Stimulated activated CD8-positive, alpha-beta memory T cell treated with anti-CD3 and anti-CD28 coated beads, Interleukin-7, amount 100 ng/mL, for 4 hours (primary cell): ENCODE results near the gene MRM2.
"Not testable (repeated sequence)": the region's sequence is repeated elsewhere in the genome, so short reads cannot be mapped to it uniquely, and the experiment has no call there.

ENCODE experiments used
- DNase-seq, 2 donors: peaks; one replicate each; pipeline ENCODE4 v3.0.0-alpha.2; 2020; ENCODE audit warnings: low read depth in 2 of 2

The MRM2 gene

DNA sequence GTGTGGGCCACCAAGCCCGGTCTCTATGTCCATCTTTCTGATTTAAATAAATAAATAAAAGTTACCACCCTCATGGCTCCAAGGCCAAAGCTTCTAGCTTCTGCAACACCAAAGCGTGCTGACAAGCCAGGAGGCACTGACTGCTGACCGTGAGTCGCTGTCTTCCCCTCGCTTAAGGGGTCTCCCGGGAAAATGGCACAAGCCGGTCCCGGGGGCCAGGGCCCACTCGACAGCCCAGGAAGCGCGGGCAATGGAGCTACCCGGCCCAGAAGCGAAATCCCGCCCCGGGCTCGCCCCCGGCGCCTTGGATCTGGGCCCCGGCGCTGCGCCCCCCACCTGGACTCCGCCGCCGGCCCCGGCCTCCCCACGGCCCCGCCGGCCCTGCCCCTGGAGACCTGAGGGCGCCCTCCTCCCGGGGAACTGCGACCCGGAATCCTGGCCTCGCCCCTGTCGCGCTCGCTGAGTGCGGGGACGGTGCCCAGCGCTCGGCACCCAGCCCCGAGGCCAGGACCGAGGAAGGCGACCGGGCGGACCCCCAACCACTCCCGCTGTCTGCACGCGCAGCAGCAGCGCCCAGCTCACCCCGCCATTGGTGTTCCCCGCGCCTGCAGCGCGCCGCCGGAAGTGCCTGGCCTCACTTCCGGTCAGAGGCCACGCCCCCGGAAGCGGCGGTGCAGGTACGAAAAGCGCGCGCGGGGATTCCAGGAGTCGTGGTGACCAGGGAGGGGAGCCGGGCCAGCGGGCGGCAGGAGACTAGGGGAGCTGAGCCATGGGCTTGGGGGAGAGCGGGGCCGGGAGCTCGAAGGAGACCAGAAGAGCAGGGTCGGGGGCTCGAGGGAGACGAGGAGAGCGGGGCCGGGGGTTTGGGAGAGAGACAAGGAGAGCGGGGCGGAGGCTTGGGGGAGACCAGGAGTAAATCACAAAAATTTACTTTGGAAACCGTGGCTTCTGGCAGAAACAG is at the start of gene MRM2, which contains the start of gene NUDT1:
TSS of gene MRM2 (minus strand) at position 626 of the 961 bp plus-strand sequence. CDS start at position 590, 36 bp downstream.
TSS of gene NUDT1 (plus strand) at position 647 of the 961 bp plus-strand sequence. CDS start 2,349 bp downstream, outside the sequence.
- DNase-seq: peak; percentile 35 to 66

DNA sequence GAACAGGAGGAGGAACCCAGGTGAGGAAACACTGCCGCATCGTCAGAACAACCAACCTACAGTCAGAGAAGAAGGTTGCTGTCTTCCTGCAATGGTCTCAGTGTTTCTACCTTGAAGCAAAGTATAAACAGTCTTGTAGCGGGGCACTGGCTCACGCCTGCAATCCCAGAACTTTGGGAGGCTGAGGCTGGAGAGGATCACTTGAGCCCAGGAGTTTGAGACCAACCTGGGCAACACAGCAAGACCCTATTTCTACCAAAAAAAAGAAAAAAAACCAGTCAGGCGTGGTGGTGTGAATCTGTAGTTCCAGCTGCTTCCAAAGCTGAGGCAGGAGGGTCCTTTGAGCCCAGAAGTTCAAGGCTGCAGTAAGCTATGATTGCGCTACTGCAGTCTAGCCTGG is 48.9 kb upstream of the MRM2 start:
- DNase-seq: no peak

DNA sequence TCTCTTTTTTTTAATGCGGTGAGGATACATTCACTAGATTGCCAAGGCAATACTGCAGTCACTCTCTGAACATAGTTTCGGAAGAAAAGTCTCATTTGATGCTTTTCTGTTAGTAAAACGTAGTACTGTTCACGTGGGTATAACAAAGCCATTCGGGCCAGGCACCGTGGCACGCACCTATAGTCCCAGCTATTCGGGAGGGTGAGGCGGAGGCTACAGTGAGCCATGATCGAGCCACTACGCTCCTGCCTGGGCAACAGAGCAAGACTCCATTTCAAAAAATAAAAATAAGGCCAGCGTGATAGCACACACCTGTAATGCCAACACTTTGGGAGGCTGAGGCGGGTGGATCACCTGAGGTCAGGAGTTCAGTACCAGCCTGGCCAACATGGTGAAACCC is 47.6 kb upstream of the MRM2 start:
- DNase-seq: no peak

DNA sequence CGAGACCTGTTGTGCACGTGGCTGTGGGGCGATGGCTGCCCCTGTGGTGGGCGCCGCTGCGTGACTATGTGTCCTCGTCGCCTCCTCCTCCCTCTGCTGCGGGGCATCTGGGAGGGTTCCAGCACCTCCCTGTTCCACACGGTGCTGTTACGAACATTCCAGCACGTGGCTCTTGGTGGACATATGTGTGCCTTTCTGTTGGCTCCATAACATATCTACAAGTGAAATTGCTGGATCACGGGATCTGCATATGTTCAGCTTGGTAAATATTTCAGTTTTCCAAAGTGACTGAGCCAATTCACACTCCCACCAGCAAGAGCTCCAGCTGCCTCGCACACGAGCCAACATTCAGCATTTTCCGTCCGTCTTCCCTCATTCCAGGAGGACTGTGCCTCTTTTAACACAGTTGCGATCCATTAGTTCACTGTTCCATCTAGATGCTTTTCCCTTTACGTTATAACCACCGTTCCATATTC is 47.1 kb upstream of the MRM2 start:
- no peak for DNase-seq

DNA sequence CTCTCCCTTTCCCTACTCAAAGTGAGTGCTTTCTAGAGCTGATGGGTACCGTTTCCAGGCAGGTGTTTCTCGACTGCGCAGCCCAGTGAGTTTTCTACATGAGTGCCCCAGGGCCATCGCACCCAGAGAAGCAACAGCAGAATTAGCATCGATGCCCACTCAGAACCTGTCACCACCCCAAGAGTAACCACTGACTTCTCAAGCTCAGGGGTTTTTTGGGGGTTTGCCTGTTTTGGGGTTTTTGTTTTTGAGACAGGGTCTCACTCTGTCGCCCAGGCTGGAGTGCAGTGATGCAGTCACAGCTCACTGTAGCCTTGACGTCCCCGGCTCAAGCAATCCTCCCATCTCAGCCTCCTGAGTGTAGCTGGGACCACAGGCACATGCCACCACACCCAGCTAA is 46.5 kb upstream of the MRM2 start:
- DNase-seq: no peak

DNA sequence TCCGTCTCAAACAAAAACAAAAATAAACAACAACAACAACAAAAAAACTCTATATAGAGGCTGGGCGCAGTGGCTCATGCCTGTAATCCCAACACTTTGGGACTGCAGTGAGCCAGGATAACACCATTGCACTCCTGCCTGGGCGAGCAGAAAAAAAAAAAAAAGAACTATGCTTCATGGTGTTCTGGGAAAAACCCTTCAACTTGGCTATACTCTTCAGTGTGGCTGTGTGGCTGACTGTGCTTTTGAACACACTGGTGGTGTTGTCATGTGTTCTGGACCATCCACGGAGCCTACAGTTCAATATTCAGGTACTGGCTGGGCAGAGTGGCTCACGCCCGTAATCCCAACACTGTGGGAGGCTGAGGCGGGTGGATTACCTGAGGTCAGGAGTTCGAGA is 45.7 kb upstream of the MRM2 start:
- no peak for DNase-seq

DNA sequence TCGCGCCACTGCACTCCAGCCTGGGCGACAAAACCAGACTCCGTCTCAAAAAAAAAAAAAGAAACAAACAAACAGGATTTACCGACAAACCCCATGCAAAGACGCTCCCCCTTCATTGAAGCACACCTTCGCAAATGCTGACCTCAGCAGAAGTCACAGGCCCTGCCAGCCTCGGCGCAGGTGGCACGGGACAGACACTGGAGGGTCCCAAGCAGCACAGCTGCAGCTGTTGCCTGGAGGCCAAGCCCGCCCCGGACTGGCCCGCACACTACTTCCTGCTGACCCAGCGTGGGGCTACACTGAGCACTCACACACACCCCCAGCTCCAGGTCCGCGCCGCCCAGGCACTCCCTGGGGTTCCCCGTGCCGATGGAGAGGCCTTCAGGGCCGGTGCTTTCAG is 41.1 kb upstream of the MRM2 start:
- DNase-seq: no peak

DNA sequence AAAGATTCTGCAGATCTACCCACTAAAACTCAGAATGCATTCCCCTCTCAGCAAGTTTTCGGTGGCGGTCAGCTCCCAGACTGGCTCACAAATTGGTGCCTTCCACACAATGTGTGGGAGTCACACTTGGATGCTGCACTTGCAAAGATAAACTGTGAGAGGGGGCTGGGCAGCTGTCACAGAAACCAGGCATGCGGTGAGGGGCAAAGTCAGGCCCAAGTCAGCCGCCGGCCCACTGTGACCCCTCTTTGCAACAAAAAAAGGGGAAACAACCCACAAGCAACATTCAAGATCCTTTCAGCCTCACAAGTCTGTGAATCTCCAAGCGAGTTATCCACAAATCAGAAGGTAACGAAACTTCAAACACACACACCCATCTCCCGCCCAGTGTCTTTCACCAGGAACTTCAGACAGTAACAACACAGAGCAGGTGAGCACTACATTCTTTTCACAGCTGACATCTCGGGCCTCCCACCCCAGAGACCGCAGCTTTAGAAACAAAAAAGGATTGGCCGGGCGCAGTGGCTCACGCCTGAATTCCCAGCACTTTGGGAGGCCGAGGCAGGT is 40.3 kb upstream of the MRM2 start:
- DNase-seq: no peak

DNA sequence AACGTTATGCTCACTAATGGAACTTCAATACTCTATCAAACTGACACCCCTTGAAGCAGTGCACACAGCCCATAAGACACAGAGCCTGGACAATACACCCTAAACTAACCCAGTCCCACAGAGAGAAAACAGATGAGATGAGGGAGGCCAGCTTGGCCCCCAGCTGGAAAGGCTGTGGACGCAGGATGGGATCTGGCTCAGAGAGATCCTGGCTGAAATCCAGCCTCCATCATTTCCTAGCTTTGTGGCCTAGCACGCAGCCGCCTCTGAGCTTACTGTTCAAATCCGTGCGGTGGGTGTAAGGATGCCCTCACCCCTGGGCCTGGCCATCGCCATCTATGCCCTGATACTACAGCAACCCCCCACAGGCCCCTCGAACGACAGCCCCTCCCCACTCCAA is 39.5 kb upstream of the MRM2 start:
- DNase-seq: no peak

DNA sequence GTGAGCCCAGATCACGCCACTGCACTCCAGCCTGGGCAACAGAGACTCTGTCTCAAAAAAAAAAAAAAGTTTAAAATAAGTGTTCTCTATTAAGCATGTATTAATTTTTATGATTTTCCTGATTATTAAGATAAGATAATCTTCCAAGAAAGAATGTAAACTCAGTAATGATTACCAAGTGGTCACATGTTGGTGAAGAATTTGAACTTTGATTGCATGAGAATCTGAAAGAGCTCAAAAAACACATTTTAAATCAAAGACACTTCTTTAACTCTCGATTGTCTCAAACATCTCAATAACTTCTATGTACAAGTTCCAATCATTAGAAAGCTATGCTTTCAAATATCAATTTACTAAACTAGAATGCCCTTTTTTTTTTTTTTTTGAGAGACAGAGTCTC is 38.4 kb upstream of the MRM2 start:
- no peak for DNase-seq

DNA sequence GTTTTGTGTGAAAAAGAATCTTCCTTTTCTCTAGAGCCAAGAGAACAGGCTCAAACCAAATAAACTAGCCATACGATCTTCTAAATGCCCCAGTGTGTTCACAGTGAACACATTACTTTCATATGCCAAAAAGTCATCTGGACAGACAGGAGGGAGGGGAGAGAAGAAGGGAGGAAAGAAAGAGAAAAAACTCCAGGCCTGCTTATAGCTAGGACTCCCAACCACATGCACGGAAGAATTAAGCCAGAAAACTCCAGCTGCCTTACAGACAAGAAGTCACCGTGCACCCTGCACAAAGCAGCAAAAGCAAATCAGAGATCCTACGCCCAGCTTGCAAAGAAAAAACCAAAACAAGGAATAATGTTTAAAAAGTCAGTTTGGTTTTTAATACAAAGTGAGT is 37.9 kb upstream of the MRM2 start:
- DNase-seq: no peak

DNA sequence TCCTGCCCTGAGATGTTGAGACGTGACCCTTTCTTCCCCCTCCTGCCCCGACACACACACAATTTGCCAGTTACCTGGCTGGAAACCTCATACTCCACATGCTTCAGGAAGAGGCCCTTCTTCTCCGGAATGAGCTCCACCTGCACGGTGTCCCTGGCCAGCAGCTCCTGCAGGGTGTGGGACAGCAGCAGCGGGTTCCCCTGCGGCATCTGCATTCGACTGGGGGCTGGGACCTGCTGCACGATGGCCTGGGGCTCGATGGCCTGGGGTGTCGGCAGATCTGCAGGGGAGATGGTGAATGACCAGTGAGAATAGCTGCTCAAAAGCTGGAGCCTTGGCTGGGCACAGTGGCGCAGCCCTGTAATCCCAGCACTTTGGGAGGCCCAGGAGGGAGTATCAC is 36.0 kb upstream of the MRM2 start:
- DNase-seq: no peak

DNA sequence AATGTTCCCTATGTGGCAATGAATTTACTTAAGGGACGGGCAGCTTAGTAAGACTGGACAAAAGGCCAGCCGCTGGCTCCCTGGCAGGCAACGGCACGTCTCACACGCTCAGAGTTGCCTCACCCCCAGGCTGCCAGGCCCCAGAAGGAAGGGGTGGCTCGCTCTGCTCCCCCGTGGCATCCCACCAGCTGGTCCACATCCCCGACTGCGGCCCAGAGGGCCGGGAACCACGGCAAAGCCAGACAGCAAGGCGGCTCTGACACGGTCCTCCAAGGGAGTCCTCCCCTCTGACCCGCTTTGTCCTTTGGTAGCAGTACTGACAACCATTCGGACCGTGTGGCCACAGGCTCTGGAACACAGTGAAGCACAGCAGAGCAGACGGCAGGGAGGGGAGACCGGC is 34.1 kb upstream of the MRM2 start:
- DNase-seq: no peak

DNA sequence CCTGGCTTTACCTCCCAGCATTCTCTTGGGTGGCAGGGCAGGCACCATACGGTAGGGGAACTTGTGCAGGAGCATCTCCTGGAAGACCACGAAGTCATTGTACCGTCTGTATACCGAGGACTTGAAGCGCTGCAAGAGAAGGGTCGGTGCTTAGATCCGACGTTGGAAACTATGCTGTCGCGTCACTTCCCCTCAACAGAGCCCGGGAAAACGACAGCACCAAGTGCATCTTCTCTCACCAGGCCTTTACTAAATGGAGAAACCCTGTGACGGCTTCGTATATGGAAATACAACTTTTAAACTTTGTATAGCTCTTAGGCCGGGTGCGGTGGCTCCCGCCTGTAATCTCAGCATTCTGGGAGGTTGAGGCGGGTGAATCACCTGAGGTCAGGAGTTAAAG is 33.1 kb upstream of the MRM2 start:
- no peak for DNase-seq

DNA sequence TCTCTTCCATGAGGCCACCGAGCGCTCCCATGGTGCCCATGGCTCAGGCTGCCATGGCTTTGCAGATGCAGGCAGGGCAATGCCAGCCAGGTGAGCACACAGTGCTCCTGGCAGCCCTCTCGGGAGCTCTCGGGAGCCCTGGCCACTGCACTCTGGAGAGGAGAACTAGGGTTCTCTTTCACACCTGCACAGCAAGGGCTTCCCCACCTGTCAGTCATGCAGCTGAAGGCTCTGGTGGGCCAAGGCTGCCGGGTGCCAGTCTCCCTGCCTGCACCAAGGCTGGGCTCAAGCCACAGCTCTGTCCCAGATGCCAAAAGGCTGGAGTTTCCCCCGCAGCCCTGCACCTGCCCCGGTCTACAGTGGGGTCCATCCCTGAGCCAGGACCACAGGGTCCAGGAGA is 32.7 kb upstream of the MRM2 start:
- DNase-seq: no peak

DNA sequence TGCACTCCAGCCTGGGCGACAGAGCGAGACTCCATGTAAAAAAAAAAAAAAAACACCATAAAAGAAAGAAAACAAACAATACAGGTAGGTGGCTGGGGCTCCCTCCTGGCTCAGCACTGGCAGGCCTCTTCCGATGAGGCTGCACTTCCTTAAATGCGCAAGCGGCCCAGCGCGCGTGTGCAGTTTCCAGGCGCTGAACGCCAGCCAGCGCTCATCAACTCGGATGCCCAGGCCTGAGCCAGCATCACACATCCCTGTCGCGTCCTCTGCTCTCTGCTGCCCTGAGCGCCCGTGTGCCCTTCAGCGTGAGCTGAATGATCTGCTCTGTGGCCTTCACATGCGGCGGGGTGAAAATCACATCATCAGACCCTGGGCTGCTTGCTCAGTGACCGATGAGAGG is 31.9 kb upstream of the MRM2 start:
- DNase-seq: no peak

DNA sequence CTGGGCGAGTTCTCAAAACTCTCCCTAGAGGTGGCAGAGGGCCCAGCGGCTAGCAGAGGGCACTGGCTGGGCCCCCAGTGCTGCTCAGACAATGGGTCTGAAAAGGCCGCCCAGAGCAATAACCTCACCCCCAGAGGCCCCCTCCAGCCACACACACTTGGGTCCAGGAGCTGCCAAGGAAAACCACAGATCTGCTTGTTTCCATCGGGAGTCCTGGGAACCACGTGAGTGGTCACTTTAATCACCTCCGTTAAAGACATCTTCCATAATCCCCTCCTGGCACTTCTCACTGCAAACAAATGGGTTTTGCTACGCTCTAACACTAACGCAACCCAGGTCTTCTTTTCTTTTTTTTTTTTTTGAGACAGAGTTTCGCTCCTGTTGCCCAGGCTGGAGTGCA is 30.0 kb upstream of the MRM2 start:
- DNase-seq: no peak

DNA sequence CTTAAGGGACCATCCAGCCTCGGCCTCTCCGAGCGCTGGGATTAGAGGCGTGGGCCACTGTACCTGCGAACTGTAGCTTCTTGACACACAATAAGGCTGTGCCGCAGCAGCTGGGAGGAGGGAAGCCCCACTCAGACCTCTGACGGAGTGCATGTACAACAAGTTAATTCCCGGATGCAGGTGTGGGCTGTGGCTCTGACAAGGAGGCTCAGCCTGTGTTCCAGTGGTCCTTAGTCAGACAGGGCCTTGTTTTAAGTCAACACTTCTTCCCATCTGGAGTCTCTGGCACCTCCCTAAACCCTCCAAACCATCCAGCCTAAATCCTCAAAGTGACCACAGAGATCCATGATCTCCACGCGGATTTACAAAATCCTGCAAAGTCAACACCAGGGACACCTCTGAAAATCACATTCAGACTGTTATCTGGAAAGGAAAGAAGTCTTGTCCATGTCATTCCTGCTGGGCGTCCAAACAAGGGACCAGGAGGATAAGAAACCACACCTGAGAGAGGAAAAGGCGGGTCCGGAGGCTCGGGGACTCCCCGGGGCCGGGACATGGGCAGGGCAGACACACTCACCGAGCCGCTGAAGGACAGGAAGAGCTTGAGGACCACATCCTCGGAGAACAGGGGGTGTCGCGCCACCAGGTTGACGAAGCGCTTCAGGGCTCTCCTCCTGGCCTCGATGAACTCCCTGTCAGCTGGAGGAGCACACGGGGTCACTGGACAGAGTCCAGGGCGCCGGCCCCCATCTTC is 29.4 kb upstream of the MRM2 start:
- no peak for DNase-seq

DNA sequence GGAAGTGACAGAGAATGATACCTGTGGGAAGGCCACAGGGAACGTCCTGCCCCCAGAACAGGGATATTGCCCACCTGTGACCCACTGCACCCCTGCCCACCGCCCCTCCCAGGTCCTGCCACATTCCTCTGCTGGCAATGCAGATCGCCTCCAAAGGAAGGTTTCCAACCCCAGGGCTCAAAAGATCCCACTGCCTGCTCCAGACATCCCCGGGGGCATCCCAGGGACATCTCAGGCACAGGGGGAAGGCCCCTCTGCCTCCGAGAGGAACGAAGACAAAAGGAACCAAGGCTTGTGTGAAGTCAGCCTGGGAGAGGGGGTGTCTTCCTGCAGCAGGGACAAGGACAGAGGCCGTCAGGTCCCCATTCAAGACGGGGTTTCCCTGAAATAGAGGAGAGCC is 28.5 kb upstream of the MRM2 start:
- no peak for DNase-seq

DNA sequence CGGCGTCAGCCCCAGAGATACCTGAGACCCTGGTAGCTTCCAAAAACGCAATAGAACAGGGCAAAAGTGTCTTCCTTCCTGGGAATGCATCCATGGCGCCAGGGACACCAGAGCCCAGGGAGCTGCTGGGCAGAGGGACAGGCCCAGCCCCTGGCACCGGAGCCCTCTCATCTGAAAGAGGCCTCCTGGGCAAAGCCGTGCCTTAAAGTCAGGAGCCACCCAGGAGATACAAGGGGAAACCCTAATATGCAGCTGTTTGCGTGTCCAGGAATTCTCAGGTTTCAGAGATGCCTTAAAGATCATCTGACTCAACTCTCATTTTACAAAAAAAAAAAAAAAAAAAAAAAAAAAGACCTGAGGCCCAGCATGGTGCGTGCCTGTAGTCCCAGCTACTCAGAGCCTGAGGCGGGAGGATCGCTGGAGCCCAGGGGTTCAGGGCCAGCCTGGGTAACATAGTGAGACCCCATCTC is 28.0 kb upstream of the MRM2 start:
- no peak for DNase-seq

DNA sequence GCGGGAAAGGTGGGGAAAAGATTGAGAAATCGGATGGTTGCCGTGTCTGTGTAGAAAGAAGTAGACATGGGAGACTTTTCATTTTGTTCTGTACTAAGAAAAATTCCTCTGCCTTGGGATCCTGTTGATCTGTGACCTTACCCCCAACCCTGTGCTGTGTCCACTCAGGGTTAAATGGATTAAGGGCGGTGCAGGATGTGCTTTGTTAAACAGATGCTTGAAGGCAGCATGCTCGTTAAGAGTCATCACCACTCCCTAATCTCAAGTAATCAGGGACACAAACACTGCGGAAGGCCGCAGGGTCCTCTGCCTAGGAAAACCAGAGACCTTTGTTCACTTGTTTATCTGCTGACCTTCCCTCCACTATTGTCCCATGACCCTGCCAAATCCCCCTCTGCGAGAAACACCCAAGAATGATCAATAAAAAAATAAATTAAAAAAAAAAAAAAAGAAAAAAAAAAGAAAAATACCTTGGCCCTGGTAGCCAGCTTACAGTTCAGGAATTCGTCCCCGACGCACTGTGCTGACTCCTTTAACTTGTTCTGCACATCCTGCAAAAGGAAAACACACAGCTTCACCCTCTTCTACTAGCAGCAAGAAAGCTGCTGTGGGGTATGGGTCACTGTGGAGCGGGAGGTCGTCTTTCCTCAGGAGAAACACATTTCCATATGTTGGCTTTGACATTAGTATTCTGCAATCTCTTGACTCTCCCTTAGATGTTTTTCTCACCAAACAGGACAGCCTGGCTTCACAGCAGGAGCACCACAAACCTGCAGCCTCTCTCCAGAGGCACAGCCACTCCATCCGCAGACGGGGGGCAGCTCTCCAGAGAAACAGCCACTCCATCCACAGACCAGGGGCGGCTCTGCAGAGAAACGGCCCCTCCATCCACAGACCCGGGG is 27.3 kb upstream of the MRM2 start:
- not testable (repeated sequence) for DNase-seq
